NOMO-1 treated with DMSO at 0.1 percent for 48 hours (cell line): ENCODE data around the gene MPO.

Experiments
- DNase-seq: peaks from one replicate; lab custom pipeline; 2025; ENCODE audit not compliant: unreplicated experiment; lab: John Stamatoyannopoulos, UW

The MPO gene, protein sequence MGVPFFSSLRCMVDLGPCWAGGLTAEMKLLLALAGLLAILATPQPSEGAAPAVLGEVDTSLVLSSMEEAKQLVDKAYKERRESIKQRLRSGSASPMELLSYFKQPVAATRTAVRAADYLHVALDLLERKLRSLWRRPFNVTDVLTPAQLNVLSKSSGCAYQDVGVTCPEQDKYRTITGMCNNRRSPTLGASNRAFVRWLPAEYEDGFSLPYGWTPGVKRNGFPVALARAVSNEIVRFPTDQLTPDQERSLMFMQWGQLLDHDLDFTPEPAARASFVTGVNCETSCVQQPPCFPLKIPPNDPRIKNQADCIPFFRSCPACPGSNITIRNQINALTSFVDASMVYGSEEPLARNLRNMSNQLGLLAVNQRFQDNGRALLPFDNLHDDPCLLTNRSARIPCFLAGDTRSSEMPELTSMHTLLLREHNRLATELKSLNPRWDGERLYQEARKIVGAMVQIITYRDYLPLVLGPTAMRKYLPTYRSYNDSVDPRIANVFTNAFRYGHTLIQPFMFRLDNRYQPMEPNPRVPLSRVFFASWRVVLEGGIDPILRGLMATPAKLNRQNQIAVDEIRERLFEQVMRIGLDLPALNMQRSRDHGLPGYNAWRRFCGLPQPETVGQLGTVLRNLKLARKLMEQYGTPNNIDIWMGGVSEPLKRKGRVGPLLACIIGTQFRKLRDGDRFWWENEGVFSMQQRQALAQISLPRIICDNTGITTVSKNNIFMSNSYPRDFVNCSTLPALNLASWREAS

DNA sequence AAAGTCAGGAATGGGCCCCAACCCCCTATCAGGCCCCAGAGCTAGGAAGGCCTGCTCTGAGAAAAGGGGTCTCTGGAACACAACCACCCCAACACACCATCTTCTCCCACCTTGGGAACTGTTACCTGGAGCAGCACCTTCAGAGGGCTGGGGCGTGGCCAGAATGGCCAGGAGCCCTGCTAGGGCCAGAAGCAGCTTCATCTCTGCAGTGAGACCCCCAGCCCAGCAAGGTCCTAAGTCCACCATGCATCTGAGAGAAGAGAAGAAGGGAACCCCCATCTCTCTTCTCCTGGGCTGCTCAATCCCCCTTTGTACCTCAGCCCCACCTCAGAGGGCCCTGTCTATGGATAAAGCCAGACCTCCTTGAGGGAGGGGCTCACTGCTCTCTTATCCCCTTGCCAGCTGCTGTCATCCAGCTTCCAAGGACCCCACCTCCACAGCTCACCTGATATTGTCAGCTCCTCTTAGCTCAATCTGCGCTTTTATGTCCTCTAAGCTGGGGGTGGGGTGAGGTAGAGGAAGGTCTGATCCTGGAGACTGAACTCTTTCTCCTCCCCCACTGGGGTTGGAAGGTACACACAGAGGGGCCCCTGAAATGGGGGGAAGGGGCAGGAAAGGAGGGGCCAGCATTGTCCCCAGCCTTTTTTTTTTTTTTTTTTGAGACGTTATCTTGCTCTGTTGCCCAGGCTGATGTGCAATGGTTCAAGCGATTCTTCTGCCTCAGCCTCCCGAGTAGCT lies at the start of gene MPO:
MPO (minus strand) TSS at position 456 of the 738 bp plus-strand sequence; CDS start at position 279, 177 bp downstream.
- peak; percentile 70 for DNase-seq

DNA sequence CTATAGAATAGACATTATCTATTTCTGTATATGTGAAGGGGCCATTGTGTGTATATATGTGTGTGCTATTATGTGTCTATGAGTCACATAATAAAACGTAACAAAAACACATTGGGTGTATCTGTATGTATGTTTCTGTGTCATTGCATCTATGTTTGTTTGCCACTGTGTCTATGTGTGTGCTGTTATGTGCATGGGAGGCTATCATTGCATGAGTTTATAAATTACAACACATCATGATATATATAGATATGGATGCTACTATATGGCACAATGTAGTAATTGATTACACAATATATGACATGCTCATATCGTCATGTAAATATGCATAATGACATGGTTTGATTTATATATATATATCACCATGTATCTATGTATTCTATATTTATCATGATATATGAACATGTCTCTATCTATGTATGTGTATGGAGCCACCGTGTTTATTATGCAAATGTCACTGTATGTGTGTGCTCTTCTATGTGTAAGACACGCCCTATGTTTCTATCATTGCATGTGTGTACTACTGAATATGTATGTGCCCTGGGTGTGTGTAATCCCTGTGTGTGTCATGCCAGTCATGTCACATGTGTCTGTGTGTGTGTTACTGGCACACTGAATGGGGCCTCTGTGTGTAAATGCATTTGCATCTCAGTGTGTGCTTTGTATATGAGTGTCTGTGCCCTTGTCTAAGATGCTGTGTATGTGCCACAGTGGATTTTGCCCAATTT lies 49.2 kb upstream of the MPO start:
- peak; percentile 100 for DNase-seq

DNA sequence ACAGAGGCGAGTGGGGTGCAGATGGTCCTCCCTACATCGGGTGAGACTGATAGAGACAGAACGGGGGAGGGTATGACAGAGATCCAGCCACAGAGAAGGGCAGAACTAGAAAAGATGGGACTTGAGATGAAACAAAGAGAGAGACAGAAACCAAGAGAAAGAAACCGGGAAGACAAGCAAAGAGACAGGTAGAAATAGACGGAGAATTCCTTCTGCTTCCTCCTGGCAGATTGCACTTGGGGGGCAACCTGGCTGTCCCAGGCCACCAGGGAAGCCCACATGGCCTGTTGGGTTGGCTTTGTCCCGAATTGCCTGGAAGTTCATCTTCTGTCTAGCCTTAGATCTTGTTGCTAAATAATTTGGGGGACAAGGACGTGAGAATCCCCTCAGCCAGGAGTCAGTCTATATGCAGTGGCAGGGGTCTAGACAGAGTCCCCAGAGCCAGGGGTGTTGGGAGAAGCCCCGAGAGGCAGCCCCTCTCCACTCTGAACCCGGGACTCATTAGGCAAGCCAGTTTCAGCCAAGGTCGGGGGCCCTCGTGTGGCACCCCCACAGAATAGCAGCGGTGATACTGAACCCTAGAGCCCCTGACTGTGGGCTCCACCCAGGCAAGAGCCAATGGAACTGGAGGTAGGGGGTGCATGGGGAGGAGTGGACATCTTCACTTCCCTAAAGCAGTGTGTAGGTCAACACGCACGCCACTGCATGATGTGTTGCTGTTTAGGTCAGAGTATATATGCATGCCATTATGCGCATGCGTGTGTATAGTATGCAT lies 48.5 kb upstream of the MPO start:
- DNase-seq, result peak; percentile 100

DNA sequence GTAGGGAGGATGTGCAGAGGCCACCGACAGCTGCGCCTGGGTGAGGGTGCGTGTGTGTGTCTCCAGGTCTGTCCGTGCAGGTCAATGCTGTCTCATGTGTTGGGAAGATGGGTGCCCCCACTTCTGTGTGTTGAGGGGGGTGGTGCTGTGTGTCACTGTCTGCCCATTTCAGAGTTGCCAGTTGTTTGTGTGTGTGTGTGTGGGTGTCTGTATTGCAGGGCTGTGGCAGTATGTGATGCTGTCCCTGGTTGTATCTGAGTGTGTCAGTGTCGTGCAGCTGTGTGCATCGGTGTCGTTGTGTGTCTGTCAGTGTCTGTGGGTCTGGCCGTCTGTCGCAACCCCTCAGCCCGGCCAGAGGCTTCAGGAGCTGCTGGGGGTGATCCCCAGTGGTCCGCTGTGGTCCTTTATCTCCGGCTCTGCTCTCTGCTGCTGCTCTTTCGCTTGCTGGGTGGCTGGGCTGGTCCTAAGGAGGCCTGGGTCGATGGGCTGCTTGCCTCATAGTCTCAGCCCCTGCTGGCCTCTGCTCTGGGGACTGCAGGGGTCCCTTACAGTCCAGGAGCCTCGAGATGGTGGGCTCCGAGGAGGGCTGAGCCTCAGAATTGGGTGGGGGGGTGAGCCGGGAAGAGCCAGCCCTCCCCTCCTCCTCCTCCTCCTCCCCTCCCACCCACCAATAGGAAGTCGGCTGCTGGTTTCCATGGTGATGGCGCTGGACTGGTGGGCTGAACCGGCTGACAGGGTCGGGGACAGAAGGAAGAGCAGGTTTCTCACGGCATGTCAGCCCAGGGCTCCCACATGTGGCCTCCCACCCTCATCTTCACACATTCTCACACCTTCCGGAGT lies 47.7 kb upstream of the MPO start, which contains the start of gene TSPOAP1:
TSPOAP1 (minus strand) TSS at position 601 of the 840 bp plus-strand sequence. CDS start 875 bp downstream, outside the sequence.
- peak; percentile 92 for DNase-seq

DNA sequence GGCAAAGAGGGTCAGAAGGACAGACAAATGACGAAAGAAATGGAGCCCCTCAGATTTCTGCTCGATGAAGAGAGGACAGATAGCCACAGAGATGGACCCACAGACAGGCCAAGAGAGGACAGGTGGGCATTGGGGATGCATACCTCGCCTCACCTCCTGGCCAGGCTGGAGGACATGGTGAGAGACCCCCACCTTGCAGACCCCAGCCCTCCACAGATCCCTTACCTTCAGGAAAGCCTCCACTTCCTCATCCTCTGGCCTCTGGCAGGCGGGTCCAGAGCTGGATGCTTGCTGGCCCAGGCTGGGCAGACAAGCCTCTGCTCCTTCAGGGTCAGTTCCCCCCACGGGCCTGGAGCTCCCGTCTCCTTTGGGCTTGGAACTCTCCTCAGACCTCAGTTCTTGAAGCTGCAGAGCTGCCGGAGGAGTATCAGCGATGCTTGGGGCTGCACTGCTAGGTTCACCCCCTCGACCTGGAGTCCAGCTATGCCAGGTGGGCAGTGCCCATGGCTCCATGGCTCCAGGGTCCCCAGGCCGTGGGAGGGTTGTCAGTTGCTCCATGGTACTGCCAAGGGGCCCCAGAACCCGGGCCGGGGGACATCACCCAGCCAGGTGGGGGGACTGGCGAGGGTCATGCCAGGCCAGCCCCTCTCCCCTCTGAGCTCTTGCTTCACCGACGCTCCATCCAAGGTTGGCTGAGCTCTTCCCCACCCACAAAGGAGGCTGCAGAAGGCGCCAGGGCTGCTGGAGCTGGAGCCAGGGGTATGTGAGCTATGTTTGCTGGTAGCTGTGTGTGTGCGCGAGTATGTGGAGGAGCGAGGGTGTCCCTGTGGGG lies 46.8 kb upstream of the MPO start:
- DNase-seq, result peak; percentile 72

DNA sequence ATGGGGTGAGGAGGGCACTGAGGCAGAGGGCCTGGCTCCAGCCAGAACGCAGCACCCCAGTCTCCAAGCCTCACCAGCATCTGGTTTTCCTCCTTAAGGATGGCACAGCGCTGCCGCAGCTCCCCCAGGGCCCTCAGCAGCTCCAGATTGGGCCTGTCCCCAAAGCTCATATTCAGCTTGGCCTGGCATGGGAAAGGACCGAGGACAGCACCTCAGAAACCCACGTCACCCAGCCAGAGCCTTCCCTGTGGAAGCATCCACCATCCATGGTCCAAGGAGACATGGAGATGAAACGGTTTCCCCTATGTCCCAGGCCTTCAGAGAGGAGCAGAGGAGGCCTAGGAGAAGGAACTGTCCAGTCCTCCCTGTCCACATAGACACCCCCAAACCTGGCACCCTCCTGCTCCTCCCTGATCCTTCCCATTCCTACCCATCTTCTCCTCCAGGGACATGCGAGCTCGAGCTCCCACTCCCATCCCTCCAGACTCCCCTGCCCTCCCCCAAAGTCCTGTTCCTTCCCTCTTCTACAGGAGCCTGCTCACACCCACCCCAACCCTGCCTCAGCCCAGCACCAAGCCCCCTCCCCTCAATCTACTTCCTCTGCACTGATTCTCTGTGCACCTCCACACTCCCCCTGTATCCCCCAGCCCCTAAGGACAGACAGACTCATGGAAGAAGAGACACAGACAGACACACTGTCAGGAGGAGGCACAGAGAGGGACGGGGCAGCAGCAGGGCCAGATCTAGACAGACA lies 46.1 kb upstream of the MPO start:
- DNase-seq, result no peak

DNA sequence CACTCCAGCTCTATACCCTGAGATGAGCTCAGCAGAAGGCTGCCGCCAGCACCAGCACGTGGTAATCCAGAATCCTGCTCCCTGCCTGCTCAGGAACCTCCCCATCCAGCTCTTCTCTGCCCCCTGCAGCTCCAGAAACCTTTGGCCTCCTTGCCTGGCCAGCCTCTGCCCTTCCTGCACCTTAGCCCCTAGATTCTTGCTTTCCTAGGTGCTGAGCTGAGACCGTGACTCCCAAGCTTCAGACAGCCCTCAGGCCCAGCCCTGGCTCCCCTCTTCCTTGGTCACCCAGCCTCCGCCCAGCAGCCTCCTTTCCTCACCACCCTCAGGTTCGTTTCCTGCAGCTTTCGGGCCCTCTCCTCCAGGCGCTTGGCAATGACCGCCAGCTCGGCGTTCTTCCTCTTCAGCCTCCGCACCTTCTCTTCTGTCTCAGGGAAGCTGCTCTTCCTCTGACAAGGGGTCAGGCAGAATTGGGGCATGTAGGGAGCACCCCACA lies 45.3 kb upstream of the MPO start:
- peak; percentile 72 for DNase-seq

DNA sequence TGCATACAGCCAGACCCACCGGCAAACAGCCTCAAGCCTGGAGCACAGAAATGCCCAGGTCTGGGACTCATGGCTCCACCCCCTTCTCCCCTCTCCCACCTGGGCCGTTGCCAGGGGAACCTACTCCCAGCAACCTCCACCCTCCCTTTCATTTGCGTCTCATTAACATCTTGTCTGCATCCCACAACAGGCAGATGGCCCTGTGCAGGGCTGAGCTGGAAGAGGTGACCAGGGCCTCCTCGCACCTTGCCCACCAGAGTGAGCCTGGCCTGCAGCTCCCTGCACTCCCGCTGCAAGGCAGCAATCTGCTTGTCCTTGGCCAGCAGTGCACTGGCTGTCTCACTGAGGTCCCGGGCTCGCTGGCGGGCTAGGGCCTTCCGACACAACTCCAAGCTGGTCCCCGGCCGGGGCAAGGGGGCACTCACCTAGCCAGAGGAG lies 44.6 kb upstream of the MPO start:
- DNase-seq, result no peak

DNA sequence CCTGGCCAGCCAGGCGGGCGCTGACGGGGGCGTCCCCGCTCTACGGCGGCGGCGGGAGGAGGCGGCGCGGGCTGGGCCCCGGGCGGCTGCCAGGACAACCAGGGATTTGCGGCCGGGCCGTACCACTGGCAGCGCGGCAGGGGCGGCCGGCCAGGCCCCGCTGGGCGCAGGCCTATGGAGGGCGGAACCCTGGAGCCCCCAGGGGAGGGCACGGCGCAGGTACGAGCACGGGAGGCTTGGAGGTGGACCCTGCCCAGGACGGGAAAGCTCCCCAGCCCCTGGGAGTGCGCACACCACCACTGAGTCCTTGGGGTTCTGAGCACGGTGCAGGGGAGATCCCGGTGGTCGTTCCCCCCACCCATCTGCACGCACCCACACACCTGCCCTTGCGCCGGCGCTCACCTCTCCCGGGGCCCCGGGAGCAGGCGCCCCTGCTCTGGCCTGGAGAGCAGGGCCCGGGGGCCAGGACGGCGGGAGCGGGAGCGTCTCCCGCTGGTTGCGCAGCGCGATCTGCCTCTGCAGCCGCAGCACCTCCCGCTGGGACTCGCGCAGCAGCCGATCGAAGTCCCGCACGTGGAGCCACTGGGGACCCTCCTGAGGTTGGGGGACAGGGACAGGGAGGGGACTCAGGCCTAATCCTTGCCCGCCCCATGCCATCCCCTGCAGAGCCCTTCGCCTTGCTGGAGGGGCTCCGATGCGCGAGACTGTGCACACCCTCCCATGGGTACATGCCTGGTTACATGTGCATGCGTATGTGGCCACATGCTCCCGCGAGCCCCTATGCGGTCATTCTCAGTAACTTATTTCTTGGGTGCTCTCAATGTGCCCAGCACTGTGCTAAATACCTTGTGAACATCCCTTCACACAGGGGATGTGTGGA lies 43.9 kb upstream of the MPO start:
- DNase-seq, result no peak

DNA sequence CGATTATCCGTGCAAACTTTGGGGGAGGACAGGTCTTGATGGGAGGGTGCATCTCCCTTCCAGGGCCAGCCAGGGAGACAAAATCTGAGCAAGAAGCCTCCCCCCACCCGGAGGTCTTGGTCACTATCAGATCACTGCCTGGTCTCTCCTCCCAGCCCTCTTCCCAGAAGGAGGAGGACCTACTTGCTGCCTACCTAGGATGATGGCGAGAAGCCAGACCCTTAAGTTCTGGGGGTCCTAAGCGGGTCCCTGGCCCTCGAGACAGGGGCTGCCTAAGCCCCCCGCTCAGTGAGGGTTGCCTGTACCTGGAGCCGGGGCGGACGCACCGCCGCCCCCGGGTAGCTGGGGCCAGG lies 43.3 kb upstream of the MPO start:
- no peak for DNase-seq

DNA sequence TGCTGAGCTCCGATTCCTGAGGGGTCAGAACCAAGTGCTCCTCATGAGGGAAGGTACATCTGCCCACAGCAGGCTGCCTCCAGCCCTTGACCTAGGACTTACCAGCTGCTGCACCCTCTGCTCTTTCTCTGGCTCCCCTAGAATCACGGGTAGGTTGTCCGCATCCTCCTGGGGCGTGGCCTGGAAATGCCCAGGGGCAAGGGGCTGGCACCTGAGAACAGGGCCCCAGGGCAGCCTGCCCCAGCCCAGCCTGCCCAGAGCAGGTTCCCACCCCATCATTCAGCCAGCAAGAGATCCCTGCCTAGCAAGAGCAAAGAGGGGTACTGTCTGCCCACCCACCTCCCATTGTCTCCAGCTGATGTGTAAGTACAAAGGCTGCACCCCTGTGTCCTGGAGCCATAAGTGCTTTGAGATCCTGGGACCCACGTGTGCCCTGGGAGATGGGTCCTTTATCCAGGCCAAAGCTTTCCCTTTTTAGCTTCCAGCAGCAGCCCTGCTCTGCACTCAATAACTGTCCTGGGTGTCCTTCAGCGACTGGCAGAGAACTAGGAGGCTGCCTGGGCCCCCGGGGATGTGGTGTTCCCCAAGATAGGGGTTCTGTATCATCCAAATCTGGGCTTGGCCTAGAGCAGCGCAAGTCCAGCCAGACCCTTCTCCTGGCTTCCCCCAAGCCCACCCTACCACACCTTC lies 42.8 kb upstream of the MPO start:
- no peak for DNase-seq

DNA sequence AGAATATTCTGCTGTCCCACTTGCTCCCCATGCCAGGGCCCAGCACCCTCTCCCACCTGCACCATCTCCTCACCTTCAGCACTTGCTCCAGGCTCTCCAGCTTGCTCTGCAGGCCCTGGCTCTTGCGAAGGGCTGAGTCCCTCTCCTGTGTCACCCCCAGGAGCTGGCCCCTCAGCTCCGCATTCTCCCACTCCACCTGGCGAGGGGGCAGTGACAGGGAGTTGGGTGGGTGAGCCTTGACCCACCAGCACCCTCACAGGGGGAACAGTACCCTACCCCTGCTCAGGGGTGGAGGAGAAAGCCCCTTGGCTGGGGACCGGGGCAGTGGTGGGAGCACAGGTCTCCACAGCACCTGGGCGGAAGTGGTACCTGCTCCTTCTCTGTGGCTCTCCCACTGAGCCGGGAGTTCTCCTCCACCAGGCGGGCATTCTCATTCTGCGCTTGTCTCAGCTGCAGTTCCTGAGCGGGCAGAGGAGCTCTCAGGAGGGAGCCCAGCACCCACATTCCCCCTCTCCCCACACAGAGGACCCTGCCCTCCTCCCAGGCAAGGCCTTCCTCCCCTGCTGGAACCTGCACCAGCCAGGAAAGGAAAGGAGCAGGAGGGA lies 41.9 kb upstream of the MPO start:
- DNase-seq, result no peak

DNA sequence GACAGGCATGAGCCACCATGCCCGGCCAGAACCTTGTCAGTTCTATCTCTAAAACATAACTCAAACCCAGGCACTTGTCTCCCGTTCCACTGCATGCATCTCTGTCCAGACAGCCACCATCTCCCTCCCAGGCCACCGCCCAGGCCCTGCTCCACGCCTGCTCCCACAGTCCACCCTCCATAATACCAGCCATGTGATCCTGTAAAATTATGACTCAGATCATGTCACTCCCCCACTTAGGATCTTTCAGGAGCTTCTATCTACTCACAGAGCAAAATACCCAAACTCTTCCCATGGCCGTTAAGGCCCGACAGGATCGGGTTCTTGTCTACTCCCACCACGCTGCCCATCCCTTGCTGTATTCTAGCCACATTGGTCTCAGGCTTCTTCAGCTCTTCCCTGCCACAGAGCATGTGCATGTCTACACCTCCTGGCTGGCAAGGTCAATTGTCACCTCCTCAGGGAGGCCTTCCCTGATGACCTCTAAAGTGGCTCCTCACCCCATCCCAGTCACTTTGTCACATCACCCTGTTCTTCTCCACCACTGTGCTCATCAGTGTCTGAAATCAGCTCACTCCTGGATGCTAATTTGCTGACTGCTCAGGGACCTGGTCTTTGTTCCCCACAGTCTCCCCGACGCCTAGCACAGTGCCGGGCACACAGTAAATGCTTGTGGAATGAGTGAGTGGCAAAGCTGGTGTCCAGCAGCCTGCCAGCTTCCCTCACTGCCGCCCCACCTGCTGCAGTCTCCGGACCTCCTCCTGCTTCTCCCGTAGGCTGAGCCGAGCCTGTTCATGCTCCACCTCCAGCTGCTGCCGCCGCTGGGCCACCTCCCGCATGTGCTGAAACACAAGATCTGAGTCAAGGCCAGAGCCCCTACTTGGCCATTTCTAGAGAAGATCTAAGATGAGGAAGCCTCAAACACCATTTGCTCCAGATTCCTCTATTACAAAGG lies 41.1 kb upstream of the MPO start:
- DNase-seq, result no peak

DNA sequence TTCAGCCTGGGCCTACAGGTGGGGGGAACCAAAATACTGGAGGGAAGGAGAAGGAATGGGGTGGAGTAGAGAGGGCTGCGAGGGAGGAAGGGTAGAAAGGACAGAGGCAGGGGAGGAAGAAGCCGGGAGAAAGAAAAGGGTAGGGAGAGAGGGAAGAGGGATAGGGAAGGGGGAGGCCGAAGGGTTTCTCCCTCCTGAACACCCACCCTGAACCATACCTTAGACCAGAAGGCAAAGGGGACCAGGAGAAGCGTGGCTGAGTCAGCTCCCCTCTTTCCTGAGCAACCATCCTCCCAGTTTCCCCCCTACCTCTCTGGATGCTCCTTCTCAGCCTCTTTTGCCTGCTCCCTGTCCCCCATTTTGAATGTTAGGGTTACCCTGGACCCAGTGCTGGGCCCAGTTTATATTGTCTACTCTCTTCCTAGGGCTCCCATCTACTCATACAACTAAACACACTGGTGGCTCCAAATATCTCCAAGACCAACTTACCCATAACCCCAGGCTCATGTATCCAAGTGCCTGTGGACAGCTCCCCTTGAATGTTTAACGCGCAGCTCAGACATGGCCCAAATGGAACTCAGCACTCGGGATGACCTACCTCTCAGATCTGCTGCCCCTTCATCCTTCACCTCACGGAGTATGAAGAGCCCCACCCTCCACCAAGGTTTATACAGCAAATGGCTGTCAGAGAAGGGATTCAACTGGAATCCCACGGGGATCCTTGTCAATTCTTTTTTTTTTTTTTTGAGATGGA lies 40.0 kb upstream of the MPO start:
- DNase-seq, result no peak
